Measurements from ENCODE around the gene ATP1A1.

- TF ChIP-seq HMBOX1 (IDR thresholded peaks at IDR 0.05) (no peak), SRSF9 (IDR thresholded peaks at IDR 0.05; ENCODE audit: borderline replicate concordance, low read depth, low read length) (no peak), ZBTB17 (CRISPR knock-in tag; IDR thresholded peaks at IDR 0.05) (no peak), PATZ1 (CRISPR knock-in tag; IDR thresholded peaks at IDR 0.05; ENCODE audit: borderline replicate concordance) (no peak), ELF1 (tag; IDR thresholded peaks at IDR 0.05) (no peak), ATF3 (IDR thresholded peaks at IDR 0.05) (no peak), ATF3 (CRISPR knock-in tag; conservative IDR thresholded peaks at IDR 0.05) (no peak), SAP30 (IDR thresholded peaks at IDR 0.05; ENCODE audit: borderline replicate concordance, insufficient read depth, low read depth, low read length, poor library complexity, severe bottlenecking) (no peak), ZNF639 (CRISPR knock-in tag; conservative IDR thresholded peaks at IDR 0.05 in 1 of 2, IDR thresholded peaks at IDR 0.05 in 1 of 2) (no peak), CTCF (IDR thresholded peaks at IDR 0.05 in 2 of 3, conservative IDR thresholded peaks at IDR 0.05 in 1 of 3; ENCODE audit: insufficient read depth in 2 of 3, low read depth in 1 of 3, low read length in 3 of 3) (no peak), FOXO4 (CRISPR knock-in tag; IDR thresholded peaks at IDR 0.05) (no peak)
Observed at GRCh38 chr1:116350097-116350645, 22.9 kb upstream of the ATP1A1 start.
